ENCODE data around the gene SUPT4H1.

SUPT4H1 gene

DNA sequence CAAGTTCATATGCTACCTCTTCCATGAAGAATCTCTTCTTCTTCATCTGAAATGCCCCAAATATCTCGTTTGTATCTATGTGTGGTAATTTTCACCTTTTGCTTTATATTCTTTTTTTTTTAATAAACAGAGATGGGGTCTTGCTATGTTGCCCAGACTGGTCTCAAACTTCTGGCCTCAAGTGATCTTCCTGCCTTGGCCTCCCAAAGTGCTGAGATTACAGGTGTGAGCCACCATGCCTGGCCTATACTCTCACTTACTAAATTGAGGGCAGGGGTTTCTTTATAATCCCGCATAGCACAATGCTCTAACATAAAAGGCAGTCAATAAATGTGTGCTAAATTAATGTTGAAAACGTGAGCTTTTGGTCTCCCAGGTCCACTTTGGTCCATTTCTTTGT, 34.7 kb upstream of the SUPT4H1 start:
- Histone ChIP-seq H3K4me2 (ENCODE audit: low read length) (no peak overlapping the region), H3K79me2 (ENCODE audit: low read length) (no peaks in the 10 kb centered on the region), H3K9me3 (ENCODE audit: insufficient read depth, low read length) (no peaks in the 10 kb centered on the region), H2AFZ (ENCODE audit: low read depth, low read length) (no peak overlapping the region), H3K36me3 (replicated peaks; ENCODE audit: low read depth, low read length) (no peaks in the 10 kb centered on the region), H3K4me1 (ENCODE audit: low read length) (peaks cover 25% of the 10 kb centered on the region), H3K27me3 (ENCODE audit: low read depth, low read length) (peaks cover 12% of the 10 kb centered on the region; the same call in 1 of the 2 replicates), H3K9ac (ENCODE audit: low read length) (no peak overlapping the region), H4K20me1 (ENCODE audit: insufficient read depth, low read length) (no peaks in the 10 kb centered on the region), H3K27ac (ENCODE audit: low read length) (no peak overlapping the region), H3K4me3 (ENCODE audit: low read length) (no peak overlapping the region)
- TF ChIP-seq, protein P1, sequence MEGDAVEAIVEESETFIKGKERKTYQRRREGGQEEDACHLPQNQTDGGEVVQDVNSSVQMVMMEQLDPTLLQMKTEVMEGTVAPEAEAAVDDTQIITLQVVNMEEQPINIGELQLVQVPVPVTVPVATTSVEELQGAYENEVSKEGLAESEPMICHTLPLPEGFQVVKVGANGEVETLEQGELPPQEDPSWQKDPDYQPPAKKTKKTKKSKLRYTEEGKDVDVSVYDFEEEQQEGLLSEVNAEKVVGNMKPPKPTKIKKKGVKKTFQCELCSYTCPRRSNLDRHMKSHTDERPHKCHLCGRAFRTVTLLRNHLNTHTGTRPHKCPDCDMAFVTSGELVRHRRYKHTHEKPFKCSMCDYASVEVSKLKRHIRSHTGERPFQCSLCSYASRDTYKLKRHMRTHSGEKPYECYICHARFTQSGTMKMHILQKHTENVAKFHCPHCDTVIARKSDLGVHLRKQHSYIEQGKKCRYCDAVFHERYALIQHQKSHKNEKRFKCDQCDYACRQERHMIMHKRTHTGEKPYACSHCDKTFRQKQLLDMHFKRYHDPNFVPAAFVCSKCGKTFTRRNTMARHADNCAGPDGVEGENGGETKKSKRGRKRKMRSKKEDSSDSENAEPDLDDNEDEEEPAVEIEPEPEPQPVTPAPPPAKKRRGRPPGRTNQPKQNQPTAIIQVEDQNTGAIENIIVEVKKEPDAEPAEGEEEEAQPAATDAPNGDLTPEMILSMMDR (IDR thresholded peaks at IDR 0.05; ENCODE audit: low read depth, low read length) = no peak
- TF ChIP-seq EZH2phosphoT487 (IDR thresholded peaks at IDR 0.05; ENCODE audit: low read depth) = no peak

- Histone ChIP-seq H3K4me2 (ENCODE audit: low read length) (no peak overlapping the region), H3K27ac (ENCODE audit: low read length) (no peak overlapping the region), H3K9me3 (ENCODE audit: insufficient read depth, low read length) (no peaks in the 10 kb centered on the region), H3K4me1 (ENCODE audit: low read length) (peaks cover 25% of the 10 kb centered on the region), H3K79me2 (ENCODE audit: low read length) (no peaks in the 10 kb centered on the region), H3K27me3 (ENCODE audit: low read depth, low read length) (no peaks in the 10 kb centered on the region), H3K36me3 (replicated peaks; ENCODE audit: low read depth, low read length) (no peaks in the 10 kb centered on the region), H4K20me1 (ENCODE audit: insufficient read depth, low read length) (no peaks in the 10 kb centered on the region), H2AFZ (ENCODE audit: low read depth, low read length) (no peak overlapping the region), H3K9ac (ENCODE audit: low read length) (no peak overlapping the region), H3K4me3 (ENCODE audit: low read length) (no peak overlapping the region)
- TF ChIP-seq, protein P1 (IDR thresholded peaks at IDR 0.05; ENCODE audit: low read depth, low read length) = no peak
- no peak for TF ChIP-seq EZH2phosphoT487 (IDR thresholded peaks at IDR 0.05; ENCODE audit: low read depth)
These were observed 33.4 kb upstream of the SUPT4H1 start for GRCh38 chr17:58385359-58385899.

DNA sequence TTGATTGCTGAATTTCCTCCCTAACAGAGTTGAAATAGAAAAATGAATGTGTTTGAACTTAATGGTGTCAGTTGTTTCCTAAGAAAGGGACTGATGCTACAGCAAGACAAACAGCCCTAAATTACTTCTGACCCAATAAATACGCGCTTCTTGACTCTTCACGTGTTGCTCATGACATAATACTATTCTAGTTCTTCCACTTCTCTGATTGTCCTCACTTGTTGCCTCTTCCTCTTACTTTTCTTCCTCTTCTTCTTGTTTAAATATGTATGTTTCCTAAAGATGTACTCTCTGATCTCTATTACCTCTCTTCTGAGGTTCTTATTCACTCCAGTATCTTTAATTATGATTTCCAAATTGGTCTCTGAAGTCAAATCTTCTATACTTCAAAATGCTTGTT, 32.9 kb upstream of the SUPT4H1 start:
- TF ChIP-seq, protein P1 (IDR thresholded peaks at IDR 0.05; ENCODE audit: low read depth, low read length) = no peak
- no peak for TF ChIP-seq EZH2phosphoT487 (IDR thresholded peaks at IDR 0.05; ENCODE audit: low read depth)
- Histone ChIP-seq H3K36me3 (replicated peaks; ENCODE audit: low read depth, low read length) (no peaks in the 10 kb centered on the region), H3K79me2 (ENCODE audit: low read length) (no peaks in the 10 kb centered on the region), H2AFZ (ENCODE audit: low read depth, low read length) (no peak overlapping the region), H3K27me3 (ENCODE audit: low read depth, low read length) (no peaks in the 10 kb centered on the region), H3K9ac (ENCODE audit: low read length) (no peak overlapping the region), H3K4me2 (ENCODE audit: low read length) (no peak overlapping the region), H3K9me3 (ENCODE audit: insufficient read depth, low read length) (no peaks in the 10 kb centered on the region), H3K27ac (ENCODE audit: low read length) (no peak overlapping the region), H3K4me1 (ENCODE audit: low read length) (peaks cover 25% of the 10 kb centered on the region), H3K4me3 (ENCODE audit: low read length) (no peak overlapping the region), H4K20me1 (ENCODE audit: insufficient read depth, low read length) (no peaks in the 10 kb centered on the region)

- no peaks in the 10 kb centered on the region for H3K79me2 ChIP-seq (ENCODE audit: low read length)
- no peak overlapping the region for H3K4me3 ChIP-seq (ENCODE audit: low read length)
- H3K4me1 ChIP-seq (ENCODE audit: low read length) = peaks cover 19% of the 10 kb centered on the region
- no peak overlapping the region for H3K27ac ChIP-seq (ENCODE audit: low read length)
- H3K4me2 ChIP-seq (ENCODE audit: low read length) = no peak overlapping the region
- TF ChIP-seq, protein P1 (IDR thresholded peaks at IDR 0.05; ENCODE audit: low read depth, low read length) = no peak
- TF ChIP-seq EZH2phosphoT487 (IDR thresholded peaks at IDR 0.05; ENCODE audit: low read depth) = no peak
- H3K36me3 ChIP-seq (replicated peaks; ENCODE audit: low read depth, low read length) = no peaks in the 10 kb centered on the region
- no peak overlapping the region for H3K9ac ChIP-seq (ENCODE audit: low read length)
- no peaks in the 10 kb centered on the region for H4K20me1 ChIP-seq (ENCODE audit: insufficient read depth, low read length)
- H3K9me3 ChIP-seq (ENCODE audit: insufficient read depth, low read length) = no peaks in the 10 kb centered on the region
- no peak overlapping the region for H2AFZ ChIP-seq (ENCODE audit: low read depth, low read length)
- H3K27me3 ChIP-seq (ENCODE audit: low read depth, low read length) = no peaks in the 10 kb centered on the region
These were observed 32.0 kb upstream of the SUPT4H1 start for GRCh38 chr17:58383892-58384462.

Measured in OCI-LY3 (cell line).